CD4-positive, alpha-beta T cell treated with Interleukin-15 for 4 hours (primary cell): ENCODE measurements around the gene USF3.

ENCODE experiments used
- DNase-seq: peaks from one replicate; pipeline ENCODE4 v3.0.0-alpha.2; 2020; ENCODE audit warnings: low spot score

The USF3 gene

GRCh38 chr3:113696658-113697499 is 437 bp upstream of the USF3 start:
- peak; percentile 99 for DNase-seq

- DNase-seq: no peak
Observed at GRCh38 chr3:113695431-113695785, 1.0 kb downstream of the USF3 start.

GRCh38 chr3:113690482-113690881 is 6.0 kb downstream of the USF3 start:
- DNase-seq: no peak

DNA sequence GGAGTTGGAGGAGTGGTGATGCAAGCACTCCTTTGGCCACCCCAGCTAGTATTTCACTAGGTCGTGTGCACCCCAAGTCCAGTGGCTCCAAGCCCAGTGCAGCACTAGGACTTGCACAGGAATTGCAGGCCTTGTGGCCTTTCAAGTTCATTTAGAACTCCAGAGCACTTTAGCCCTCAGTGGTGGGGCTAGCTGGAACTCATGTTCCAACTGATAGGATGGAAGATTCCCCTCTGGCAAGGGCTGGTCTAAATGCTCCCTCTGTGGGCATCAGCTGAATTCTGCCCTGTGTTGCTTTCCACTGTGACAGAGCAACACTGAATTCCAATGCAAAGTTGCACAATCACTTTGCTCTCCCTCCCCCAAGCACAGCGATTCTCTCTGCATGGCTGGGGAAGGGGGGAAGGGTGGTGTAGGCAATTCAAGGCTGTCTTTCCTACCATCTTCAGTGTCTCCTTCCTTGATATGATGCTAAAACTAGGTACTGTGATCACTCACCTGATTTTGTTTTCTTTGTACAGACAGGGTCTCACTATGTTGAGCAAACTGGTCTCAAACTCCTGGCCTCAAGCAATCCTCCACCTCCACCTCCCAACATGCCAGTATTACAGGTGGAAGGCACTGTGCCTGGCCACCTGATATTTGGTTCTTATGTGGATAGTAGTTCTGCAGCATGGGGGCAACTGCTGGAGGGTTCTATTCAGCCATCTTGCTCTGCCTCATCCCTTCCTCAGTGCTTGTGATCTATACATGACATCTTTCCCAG is 10.3 kb downstream of the USF3 start:
- no peak for DNase-seq

GRCh38 chr3:113685124-113685523 is 11.3 kb downstream of the USF3 start:
- no peak for DNase-seq

DNA sequence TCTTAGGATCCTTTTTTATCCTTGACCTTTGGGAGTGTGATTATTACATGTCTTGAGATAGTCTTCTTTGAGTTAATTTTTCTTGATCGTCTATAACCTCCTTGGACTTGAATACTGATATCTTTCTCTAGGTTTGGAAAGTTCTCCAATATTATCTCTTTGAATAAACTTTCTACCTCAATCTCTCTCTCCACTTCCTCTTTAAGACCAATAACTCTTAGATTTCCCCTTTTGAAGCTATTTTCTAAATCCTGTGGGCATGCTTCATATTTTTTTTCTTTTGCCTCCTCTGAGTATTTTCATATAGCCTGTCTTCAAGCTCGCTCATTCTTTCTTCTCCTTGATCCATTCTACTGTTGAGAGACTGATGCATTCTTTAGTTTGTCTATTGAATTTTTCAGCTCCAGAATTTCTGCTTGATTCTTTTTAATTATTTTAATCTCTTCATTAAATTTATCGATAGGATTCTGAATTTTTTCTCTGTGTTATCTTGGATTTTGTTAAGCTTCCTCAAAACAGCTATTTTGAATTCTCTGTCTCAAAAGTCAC is 12.1 kb downstream of the USF3 start:
- DNase-seq: no peak

DNA sequence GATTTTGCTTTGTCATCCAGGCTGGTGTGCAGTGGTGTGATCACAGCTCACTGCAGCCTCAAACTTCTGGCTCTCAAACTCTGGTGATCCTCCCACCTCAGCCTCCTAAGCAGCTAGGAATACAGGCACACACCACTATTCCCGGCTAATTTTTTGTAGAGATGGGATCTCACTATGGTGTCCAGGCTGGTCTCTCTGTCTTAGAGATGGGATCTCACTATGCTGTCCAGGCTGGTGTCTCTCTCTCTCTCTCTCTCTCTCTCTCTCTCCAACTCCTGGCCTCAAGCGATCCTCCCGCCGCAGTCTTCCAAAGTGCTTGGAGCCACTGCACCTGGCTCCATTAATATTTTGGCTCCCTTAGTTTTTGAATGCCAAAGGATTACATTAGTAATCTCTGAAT is 17.7 kb downstream of the USF3 start:
- DNase-seq: no peak

DNA sequence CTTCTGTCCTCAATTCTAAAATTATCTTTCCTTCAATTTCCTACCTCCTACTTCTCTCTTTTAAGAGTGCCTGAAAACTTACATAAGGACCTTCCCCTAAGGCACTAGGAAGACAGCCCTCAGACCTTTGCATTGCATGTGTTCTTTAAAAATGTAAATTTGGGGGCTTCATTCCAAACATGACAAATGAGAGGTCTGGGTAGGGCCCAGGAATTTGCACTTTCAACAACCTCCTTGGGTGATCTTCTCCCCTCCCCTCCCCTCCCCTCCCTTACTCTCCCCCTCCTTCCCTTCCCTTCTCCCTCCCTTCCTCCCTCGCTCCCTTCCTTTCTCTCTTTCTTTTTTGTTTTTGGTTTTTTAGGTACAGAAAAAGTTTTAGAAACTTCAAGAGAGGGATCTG is 18.7 kb downstream of the USF3 start:
- no peak for DNase-seq

- no peak for DNase-seq
Observed at GRCh38 chr3:113676261-113676660, 20.2 kb downstream of the USF3 start.

DNA sequence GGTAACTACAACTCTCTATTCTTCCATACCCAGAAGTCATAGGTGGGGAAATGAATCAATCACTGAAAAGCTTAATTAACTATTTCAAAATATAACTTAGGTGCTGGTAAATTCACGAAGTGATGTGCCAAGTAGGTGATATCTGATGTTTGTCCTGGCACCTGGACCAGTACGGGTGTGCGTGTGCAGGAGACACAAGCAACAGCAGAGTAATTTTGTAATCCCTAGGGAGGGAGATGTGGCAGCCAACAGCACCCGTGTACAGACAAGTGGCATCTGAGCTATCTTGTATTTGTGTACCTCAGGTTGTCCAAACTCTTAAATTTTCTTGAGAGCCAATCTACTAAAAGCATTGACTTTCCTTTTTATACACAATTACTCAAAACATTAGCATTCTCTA is 22.8 kb downstream of the USF3 start:
- no peak for DNase-seq

DNA sequence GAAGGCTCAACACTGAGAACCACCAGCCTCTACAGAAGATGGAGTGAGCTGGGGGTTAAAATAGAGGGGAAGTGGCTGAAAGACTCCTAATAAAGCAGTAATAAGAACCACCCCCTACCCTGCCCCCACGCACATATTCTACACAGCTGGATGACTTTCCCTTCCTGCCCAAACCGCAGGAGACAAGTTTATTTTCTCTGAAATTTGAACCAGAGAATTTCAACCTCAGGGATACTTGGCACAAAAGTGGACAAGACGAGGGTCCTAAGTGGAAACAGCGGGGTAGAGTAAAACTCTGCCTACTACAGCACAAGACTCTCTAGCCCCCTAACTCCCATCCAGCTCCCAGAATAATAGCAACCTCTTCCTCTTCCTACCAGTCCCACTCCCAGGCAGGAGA is 28.4 kb downstream of the USF3 start:
- DNase-seq: no peak

DNA sequence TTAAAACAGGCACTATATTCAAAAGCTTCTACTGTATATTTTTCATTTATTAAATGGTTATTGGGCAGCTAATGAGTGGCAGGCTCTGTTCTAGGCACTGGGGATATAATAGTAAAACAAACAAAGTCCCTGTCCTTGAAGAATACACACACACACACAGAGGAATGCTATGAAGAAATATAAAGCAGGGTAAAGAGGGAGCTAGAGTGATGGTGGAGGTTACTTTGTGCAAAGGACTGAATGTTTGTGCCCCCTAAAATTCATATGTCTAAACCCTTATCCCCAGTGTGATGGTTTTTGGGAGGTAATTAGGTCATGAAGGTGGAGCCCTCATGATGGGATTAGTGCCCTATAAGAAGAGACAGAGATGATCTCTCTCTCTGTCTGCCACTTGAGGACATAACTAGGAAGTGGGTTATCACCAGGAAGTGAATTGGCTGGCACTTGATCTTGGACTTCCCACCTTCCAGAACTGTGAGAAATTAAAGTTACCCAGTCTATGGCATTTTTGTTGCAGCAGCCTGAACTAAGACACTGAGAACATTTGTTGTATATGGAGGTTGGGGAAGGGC is 31.8 kb downstream of the USF3 start:
- no peak for DNase-seq

DNA sequence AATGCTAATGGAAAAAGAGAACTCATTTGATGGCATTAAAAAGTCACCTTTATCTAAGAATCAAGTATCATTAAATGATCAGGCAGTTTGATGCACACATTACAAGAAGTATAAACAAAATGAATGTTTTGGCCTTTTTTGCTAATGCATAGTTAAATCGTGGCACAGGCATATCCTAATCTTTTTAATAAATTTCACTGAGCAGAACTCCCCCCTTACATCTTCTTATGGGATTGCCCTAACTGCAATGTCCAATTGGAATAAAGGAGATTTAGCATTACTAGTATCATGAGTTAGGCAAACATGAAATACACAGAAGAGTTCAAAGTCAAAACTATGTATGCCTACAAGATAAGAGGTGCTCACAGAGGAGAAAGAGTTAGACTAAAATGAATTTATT is 32.7 kb downstream of the USF3 start:
- DNase-seq: no peak

- DNase-seq: no peak
Observed at GRCh38 chr3:113663324-113663750, 33.1 kb downstream of the USF3 start.

GRCh38 chr3:113662824-113663223 is 33.6 kb downstream of the USF3 start:
- DNase-seq: no peak

- no peak for DNase-seq
Observed at GRCh38 chr3:113660896-113661295, 35.5 kb downstream of the USF3 start.

DNA sequence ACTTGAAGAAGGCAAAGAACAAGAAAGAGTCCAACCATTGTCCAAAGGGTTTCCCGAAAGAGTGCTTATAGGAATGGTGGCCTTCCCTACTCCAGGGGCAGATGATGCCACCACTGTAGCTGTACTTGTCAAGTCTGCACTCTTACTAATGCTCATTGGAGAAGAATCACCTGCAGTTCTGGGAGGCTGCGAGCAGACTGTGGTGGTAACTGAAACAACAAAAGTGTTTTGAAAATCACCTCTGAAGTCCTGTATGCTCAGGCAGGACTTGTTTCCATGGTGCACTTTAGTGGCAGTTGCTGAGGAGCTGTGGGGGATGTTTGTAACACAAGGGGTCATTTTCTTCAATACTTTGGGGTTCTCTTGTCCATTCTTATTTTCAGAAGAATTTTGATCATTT is 36.0 kb downstream of the USF3 start:
- no peak for DNase-seq

DNA sequence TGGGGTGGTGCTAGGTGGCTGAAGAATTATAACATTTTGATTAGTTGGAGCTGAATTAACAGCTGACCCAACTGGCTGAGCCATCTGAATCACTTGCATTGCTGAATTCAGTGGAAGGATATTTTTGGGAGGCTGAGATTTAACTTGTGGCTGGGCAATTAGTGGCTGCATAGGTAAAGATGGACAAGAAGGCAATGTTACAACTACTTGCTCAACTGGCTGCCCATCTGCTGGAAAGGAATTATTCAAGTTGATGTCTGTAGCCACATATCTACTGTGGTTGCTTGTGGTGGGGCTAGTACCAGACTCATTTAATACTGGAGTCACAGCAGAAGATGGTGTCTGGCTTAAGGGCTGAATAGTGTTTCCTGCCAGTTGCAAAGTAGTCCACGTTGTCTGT is 36.4 kb downstream of the USF3 start:
- DNase-seq: no peak

GRCh38 chr3:113659101-113659541 is 37.3 kb downstream of the USF3 start:
- DNase-seq: no peak

- no peak for DNase-seq
Observed at GRCh38 chr3:113658107-113658506, 38.3 kb downstream of the USF3 start.

DNA sequence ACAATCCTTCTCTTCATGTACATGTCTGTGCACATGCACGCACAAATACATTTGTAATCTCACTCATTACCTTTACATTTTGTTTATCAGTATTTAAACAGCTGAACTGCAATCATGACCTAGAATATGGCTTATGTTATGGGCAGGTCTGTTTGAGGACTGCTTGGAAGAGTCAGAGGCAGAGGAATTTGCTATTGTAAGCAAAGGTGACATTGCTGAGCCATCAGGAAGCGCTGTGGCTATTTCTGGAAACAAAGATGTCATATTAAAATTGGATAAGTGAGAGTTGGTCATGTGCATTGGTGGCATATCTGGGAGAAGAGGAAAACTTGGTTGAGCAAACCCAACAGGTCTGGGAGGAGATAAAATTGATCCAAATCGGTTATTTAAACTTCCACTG is 41.6 kb downstream of the USF3 start:
- DNase-seq: no peak

- no peak for DNase-seq
Observed at GRCh38 chr3:113654310-113654709, 42.1 kb downstream of the USF3 start.
